Measurements from ENCODE around the gene FGF4.
A peak's percentile ranks its signal among the peaks of the same experiment; 100 is the strongest.

FGF4 gene

DNA sequence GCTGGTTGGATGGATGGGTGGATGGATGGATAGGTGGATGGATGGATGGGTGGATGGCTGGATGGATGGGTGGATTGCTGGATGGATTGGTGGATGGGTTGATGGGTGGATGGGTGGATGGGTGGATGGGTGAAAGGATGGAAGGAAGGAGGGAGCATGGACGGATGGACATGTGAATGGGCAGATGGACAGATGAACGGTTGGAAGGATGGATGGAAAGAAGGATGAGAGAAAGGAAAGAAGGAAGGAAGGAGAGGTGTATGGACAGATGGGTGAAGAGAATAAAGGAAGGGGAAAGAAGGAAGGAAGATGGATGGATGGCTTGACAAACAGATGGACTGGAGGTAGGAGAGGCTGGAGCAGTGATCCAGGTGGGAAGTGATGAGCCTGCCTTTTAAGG is 38.7 kb upstream of the FGF4 start:
- DNase-seq (no peak), ATAC-seq (replicated peaks) (no peak)
- no peaks in the 10 kb centered on the region for H3K4me1 Mint-ChIP-seq
- H3K27ac Mint-ChIP-seq, result no peak overlapping the region
- peaks cover 49 to 53% of the 10 kb centered on the region in 2 donors for H3K27me3 Mint-ChIP-seq
- peaks cover 0 to 5% of the 10 kb centered on the region in 2 donors for H3K9me3 Mint-ChIP-seq
- no peaks in the 10 kb centered on the region for H3K36me3 Mint-ChIP-seq
- no peak overlapping the region for H3K4me3 Mint-ChIP-seq

DNA sequence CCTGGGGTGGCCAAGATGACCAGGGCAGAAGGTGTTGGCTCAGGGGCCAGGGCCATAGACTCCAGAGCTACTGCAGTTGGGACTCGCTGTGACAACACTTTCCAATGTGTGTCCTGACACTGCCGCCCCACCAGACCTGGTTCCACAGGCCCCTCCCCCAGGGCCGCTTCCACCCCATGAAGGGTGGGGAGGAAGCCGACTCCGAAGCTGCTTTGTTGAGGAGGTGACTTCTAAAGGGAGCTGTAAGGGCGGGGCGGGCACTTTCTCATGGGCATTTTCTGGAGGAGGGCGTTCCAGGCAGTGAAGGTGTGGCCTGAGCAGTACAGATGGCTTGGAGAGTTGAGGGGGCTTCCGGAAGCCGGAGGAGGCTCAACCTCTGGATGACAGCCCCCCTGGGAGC is 37.8 kb upstream of the FGF4 start:
- DNase-seq, result no peak
- no peak overlapping the region for H3K27ac Mint-ChIP-seq
- H3K4me1 Mint-ChIP-seq, result no peaks in the 10 kb centered on the region
- peaks cover 53 to 57% of the 10 kb centered on the region in 2 donors for H3K27me3 Mint-ChIP-seq
- no peaks in the 10 kb centered on the region for H3K36me3 Mint-ChIP-seq
- no peak for ATAC-seq (replicated peaks)
- H3K4me3 Mint-ChIP-seq, result no peak overlapping the region
- H3K9me3 Mint-ChIP-seq, result peaks cover 0 to 5% of the 10 kb centered on the region in 2 donors

GRCh38 chr11:69812256-69812655 is 37.1 kb upstream of the FGF4 start:
- no peaks in the 10 kb centered on the region for H3K36me3 Mint-ChIP-seq
- no peak overlapping the region for H3K4me3 Mint-ChIP-seq
- H3K27me3 Mint-ChIP-seq, result peaks cover 53 to 64% of the 10 kb centered on the region in 2 donors
- no peaks in the 10 kb centered on the region for H3K4me1 Mint-ChIP-seq
- no peak overlapping the region for H3K27ac Mint-ChIP-seq
- H3K9me3 Mint-ChIP-seq, result peaks cover 0 to 5% of the 10 kb centered on the region in 2 donors
- DNase-seq (no peak), ATAC-seq (replicated peaks) (no peak)

GRCh38 chr11:69811431-69811830 is 36.3 kb upstream of the FGF4 start:
- DNase-seq (no peak), ATAC-seq (replicated peaks) (no peak)
- peaks cover 0 to 5% of the 10 kb centered on the region in 2 donors for H3K9me3 Mint-ChIP-seq
- H3K27me3 Mint-ChIP-seq, result peaks cover 48 to 58% of the 10 kb centered on the region in 2 donors
- no peak overlapping the region for H3K27ac Mint-ChIP-seq
- H3K4me1 Mint-ChIP-seq, result no peaks in the 10 kb centered on the region
- no peaks in the 10 kb centered on the region for H3K36me3 Mint-ChIP-seq
- no peak overlapping the region for H3K4me3 Mint-ChIP-seq

GRCh38 chr11:69810289-69811118 is 35.4 kb upstream of the FGF4 start:
- H3K9me3 Mint-ChIP-seq, result peaks cover 0 to 5% of the 10 kb centered on the region in 2 donors
- peaks cover 39 to 49% of the 10 kb centered on the region in 2 donors for H3K27me3 Mint-ChIP-seq

DNA sequence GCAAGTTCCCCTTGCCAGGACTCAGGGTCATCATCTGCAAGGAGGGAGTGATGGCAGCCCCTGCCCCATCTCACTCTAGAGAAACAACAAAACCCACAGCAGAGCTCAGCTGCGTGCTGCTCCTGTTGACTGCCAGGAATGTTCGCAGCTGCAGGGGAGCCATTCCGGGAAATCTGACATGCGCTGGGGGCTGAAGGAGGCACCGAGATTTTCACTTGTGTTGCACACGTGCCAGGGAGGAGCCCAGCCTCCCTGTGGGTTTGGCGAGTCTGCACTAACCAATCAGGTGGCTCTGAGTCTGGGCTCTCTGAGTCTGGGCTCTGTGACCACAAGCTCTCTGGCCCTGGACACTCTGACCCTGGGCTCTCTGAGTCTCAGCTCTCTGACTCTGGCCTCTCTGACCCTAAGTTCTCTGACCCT is 33.5 kb upstream of the FGF4 start:
- ATAC-seq (replicated peaks) (no peak), DNase-seq (no peak)
- Mint-ChIP-seq H3K27me3 (peaks cover 23 to 36% of the 10 kb centered on the region in 2 donors), H3K27ac (no peak overlapping the region), H3K9me3 (no peaks in the 10 kb centered on the region), H3K36me3 (no peaks in the 10 kb centered on the region), H3K4me1 (no peaks in the 10 kb centered on the region), H3K4me3 (no peak overlapping the region)

More at GRCh38 chr11:69810289-69811118, 35.4 kb upstream of the FGF4 start:
- no peak for ATAC-seq (replicated peaks)
- Mint-ChIP-seq H3K36me3 (no peaks in the 10 kb centered on the region), H3K4me3 (no peak overlapping the region), H3K27ac (no peak overlapping the region), H3K4me1 (no peaks in the 10 kb centered on the region)
- no peak for DNase-seq

- ATAC-seq (replicated peaks) (no peak), DNase-seq (no peak)
- no peak overlapping the region for H3K27ac Mint-ChIP-seq
- no peak overlapping the region for H3K4me3 Mint-ChIP-seq
- no peaks in the 10 kb centered on the region for H3K36me3 Mint-ChIP-seq
- H3K27me3 Mint-ChIP-seq, result peaks cover 9 to 26% of the 10 kb centered on the region in 2 donors
- no peaks in the 10 kb centered on the region for H3K9me3 Mint-ChIP-seq
- H3K4me1 Mint-ChIP-seq, result no peaks in the 10 kb centered on the region
These were observed 32.1 kb upstream of the FGF4 start for GRCh38 chr11:69807106-69807815.

DNA sequence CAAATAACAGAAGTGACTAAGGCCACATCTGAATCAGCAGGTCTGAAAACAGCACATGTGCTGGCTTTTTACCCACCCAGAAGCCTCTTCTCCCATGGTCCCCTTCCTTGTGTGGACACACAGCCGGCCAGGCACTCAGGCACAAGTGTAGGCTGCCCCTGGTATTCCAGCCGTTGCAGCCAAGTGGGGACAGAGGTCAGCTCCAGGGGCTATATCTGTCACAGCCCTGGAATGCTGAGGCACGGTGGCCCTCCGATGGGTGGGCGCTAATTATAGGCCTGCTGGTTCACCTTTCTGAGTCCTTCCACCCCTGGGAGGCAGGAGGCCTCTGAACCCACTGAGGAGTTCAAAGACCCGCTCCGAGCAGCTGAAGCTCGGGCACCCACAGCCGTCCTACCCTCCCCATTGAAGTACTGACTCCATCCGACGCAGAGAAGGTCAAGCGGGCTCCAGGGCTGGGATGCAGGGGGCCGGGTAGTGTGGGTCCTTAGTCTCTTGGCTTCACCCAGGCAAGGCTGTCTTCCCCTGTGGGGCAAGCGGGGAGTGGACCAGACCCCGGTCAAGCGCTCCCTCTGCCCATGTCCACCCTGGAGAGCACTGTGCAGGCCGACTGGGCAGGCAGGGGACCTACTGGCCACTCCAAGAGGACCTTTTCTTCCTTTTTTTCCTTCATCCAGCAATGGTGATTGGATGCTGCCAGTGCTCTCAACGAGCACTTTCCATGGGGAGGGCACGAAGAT is 29.8 kb upstream of the FGF4 start:
- no peak for DNase-seq
- H3K9me3 Mint-ChIP-seq, result no peaks in the 10 kb centered on the region
- no peaks in the 10 kb centered on the region for H3K4me1 Mint-ChIP-seq
- H3K4me3 Mint-ChIP-seq, result no peak overlapping the region
- no peaks in the 10 kb centered on the region for H3K36me3 Mint-ChIP-seq
- peaks cover 10 to 15% of the 10 kb centered on the region in 2 donors for H3K27me3 Mint-ChIP-seq
- no peak overlapping the region for H3K27ac Mint-ChIP-seq
- no peak for ATAC-seq (replicated peaks)

- H3K27ac Mint-ChIP-seq, result no peak overlapping the region
- H3K4me3 Mint-ChIP-seq, result no peak overlapping the region
- H3K27me3 Mint-ChIP-seq, result peaks cover 5 to 15% of the 10 kb centered on the region in 2 donors
- H3K9me3 Mint-ChIP-seq, result no peaks in the 10 kb centered on the region
- H3K4me1 Mint-ChIP-seq, result no peaks in the 10 kb centered on the region
- ATAC-seq (replicated peaks) (no peak), DNase-seq (no peak)
- H3K36me3 Mint-ChIP-seq, result no peaks in the 10 kb centered on the region
These were observed 28.6 kb upstream of the FGF4 start for GRCh38 chr11:69803604-69804218.

GRCh38 chr11:69803022-69803421 is 27.9 kb upstream of the FGF4 start:
- Mint-ChIP-seq H3K36me3 (no peaks in the 10 kb centered on the region), H3K27ac (no peak overlapping the region), H3K9me3 (no peaks in the 10 kb centered on the region), H3K4me3 (no peak overlapping the region), H3K27me3 (peaks cover 5 to 8% of the 10 kb centered on the region in 2 donors), H3K4me1 (no peaks in the 10 kb centered on the region)
- ATAC-seq (replicated peaks), result no peak
- DNase-seq, result no peak

DNA sequence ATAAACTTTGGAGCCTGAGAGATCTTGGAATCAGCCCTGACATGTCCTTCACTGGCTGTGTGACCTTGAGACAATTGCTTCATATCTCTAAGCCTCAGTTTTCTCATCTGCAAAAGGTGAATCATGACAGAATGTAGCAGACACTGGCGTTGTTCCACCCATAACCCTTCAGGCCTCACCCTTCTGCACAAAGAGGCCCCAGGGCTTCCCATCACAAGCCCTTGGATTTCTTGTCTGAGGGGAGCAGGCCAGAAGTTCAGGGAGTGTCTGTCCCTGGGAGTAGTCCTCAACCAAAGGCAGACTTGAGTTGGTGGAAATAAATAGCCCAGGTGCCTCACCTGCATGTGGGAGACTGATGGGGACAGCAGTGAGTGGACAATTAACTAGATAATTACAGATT is 27.4 kb upstream of the FGF4 start:
- DNase-seq, result no peak
- Mint-ChIP-seq H3K4me3 (no peak overlapping the region), H3K4me1 (no peaks in the 10 kb centered on the region), H3K9me3 (no peaks in the 10 kb centered on the region), H3K27ac (no peak overlapping the region), H3K36me3 (no peaks in the 10 kb centered on the region), H3K27me3 (peaks cover 3 to 5% of the 10 kb centered on the region in 2 donors)
- ATAC-seq (replicated peaks), result no peak

GRCh38 chr11:69801513-69802335 is 26.6 kb upstream of the FGF4 start:
- no peaks in the 10 kb centered on the region for H3K36me3 Mint-ChIP-seq
- H3K27me3 Mint-ChIP-seq, result peaks cover 5 to 6% of the 10 kb centered on the region in 2 donors
- no peak overlapping the region for H3K4me3 Mint-ChIP-seq
- peak in 1 of 2 donors; percentile 48 for ATAC-seq (replicated peaks)
- DNase-seq, result no peak
- H3K9me3 Mint-ChIP-seq, result no peaks in the 10 kb centered on the region
- no peak overlapping the region for H3K27ac Mint-ChIP-seq
- H3K4me1 Mint-ChIP-seq, result no peaks in the 10 kb centered on the region

DNA sequence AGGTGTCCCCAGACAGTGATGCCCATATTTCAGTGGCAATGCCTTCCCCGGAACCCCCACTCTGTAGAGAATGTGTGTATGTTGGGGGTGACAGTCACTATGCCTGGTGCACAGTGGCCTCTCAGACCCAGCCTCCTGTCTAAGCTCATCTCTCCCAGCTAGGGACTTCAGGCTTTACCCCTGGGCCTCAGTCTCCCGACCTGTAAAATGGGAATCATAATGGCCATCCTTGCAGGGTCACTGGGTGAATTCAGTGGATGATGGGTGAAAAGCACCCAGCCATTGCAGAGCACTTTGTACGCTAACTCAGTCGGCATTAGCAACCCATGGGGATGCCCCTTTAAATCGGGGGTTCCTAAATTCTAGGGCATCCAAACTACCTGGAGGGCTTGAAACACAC is 25.1 kb upstream of the FGF4 start:
- Mint-ChIP-seq H3K27ac (no peak overlapping the region), H3K4me3 (no peak overlapping the region), H3K27me3 (peaks cover 5 to 6% of the 10 kb centered on the region in 2 donors), H3K9me3 (no peaks in the 10 kb centered on the region), H3K36me3 (no peaks in the 10 kb centered on the region), H3K4me1 (no peaks in the 10 kb centered on the region)
- DNase-seq, result no peak
- no peak for ATAC-seq (replicated peaks)
